K562 (cell line): ENCODE measurements around the gene DENND1A. TPM values are rescaled to one million over a fixed set of nuclear protein-coding genes. Genes with fewer than 3 reads are reported as not detected.
A peak's percentile ranks its signal among the peaks of the same experiment; 100 is the strongest.

Experiments used
- ATAC-seq: fragments of 200-7000 bp; cut with Tn5 transposase; 3 replicates; pipeline ENCODE4 v1.9.1; 2020; ENCODE audit warnings: moderate library complexity
- BruUV-seq: library from RNA; stranded (reverse); fragments of 400-500 nt; replicated peaks from 2 replicates; lab custom pipeline; 2021; lab: Mats Ljungman, UMichigan
- CTCF ChIA-PET: fragments of 300-600 bp; formaldehyde crosslinking; extraction: SDS; loops from one replicate; lab custom pipeline; 2021; ENCODE audit warnings: low intra/inter-chr PET ratio; lab: Yijun Ruan, JAX
- POLR2A ChIA-PET: fragments of 300-600, 350-650 bp; sonication (Branson Sonifier 250); formaldehyde crosslinking; extraction: SDS; loops from one replicate; lab custom pipeline; 2021; ENCODE audit warnings: antibody characterized with exemption, inconsistent platforms; lab: Yijun Ruan, JAX
- DNase-seq, 4 experiments: peaks; one replicate each; pipeline versions ENCODE4 v3.0.0 to v3.0.0-alpha.2; 2011 to 2018; ENCODE audit warnings: low spot score in 3 of 4, mixed read lengths in 3 of 4; ENCODE audit errors: extremely low read depth in 1 of 4
- FAIRE-seq: peaks from 2 replicates; lab custom pipeline; 2011; peaks lifted over from hg19 to GRCh38; lab: Jason Lieb, UNC
- H2AFZ ChIP-seq: 2 replicates; pipeline ENCODE4 v1.6.0; 2011; ENCODE audit warnings: low read depth, low read length, control low read depth, inconsistent platforms
- H3K27ac ChIP-seq: fragments of 200-600 bp; 3 replicates; pipeline ENCODE4 v1.8.0; 2011; ENCODE audit warnings: low read depth, mild to moderate bottlenecking, control low read depth, inconsistent platforms, low read length, moderate library complexity, mixed read lengths; ENCODE audit errors: extremely low read depth
- H3K27me3 ChIP-seq, 2 experiments: fragments of 300-600 bp in 1 of 2; 2 replicates in 1 of 2; 3 replicates in 1 of 2; pipeline versions ENCODE4 v1.6.0 to v1.8.0; 2011; ENCODE audit warnings: inconsistent platforms in 2 of 2, low read length in 2 of 2, mild to moderate bottlenecking in 1 of 2, mixed read lengths in 1 of 2, moderate library complexity in 1 of 2; ENCODE audit not compliant: control insufficient read depth in 2 of 2, insufficient read depth in 2 of 2
- H3K36me3 ChIP-seq: fragments of 300-600 bp; 3 replicates; pipeline ENCODE4 v1.8.0; 2011; ENCODE audit warnings: mild to moderate bottlenecking, low read length, inconsistent platforms; ENCODE audit not compliant: control insufficient read depth, insufficient read depth
- H3K4me1 ChIP-seq, 2 experiments: fragments of 200-600 bp in 1 of 2; replicated peaks in 1 of 2; 2 replicates in 1 of 2; 3 replicates in 1 of 2; pipeline versions ENCODE4 v1.5.1 to v1.8.0; 2011; ENCODE audit warnings: inconsistent platforms in 2 of 2, low read length in 2 of 2, mild to moderate bottlenecking in 1 of 2, mixed read lengths in 1 of 2, moderate library complexity in 1 of 2; ENCODE audit not compliant: control insufficient read depth in 2 of 2, insufficient read depth in 2 of 2
- H3K4me2 ChIP-seq: 2 replicates; pipeline ENCODE4 v1.6.1; 2011; ENCODE audit warnings: low read length, control low read depth, inconsistent platforms, mixed read lengths; ENCODE audit not compliant: insufficient read depth
- H3K4me3 ChIP-seq: fragments of 200-600 bp; sonication (generic), shearing (Covaris generic); 2 replicates; pipeline ENCODE4 v1.5.1; 2016; ENCODE audit warnings: control low read depth, inconsistent platforms
- H3K79me2 ChIP-seq: fragments of 200-600 bp; 3 replicates; pipeline ENCODE4 v1.8.0; 2011; ENCODE audit warnings: low read length, inconsistent platforms; ENCODE audit not compliant: control insufficient read depth, insufficient read depth
- H3K9ac ChIP-seq, 2 experiments: 2 replicates each; pipeline versions ENCODE4 v1.6.0 to v1.6.1; 2011; ENCODE audit warnings: low read depth in 2 of 2, low read length in 2 of 2, control low read depth in 1 of 2, inconsistent platforms in 1 of 2, mild to moderate bottlenecking in 1 of 2, mixed read lengths in 1 of 2; ENCODE audit not compliant: insufficient read depth in 1 of 2
- H3K9me1 ChIP-seq: one replicate; pipeline ENCODE4 v1.6.0; 2011; ENCODE audit warnings: inconsistent platforms, mild to moderate bottlenecking, low read length, moderate library complexity; ENCODE audit not compliant: control insufficient read depth, insufficient read depth
- H3K9me3 ChIP-seq: replicated peaks from 2 replicates; pipeline ENCODE4 v1.5.1; 2011; ENCODE audit warnings: low read depth, low read length, inconsistent platforms; ENCODE audit not compliant: control insufficient read depth, insufficient read depth
- H4K20me1 ChIP-seq: replicated peaks from 2 replicates; pipeline ENCODE4 v1.6.1; 2011; ENCODE audit warnings: low read length, inconsistent platforms, mixed read lengths; ENCODE audit not compliant: control insufficient read depth, insufficient read depth
- ARID1B ChIP-seq: fragments of 450-650 bp; IDR thresholded peaks from 2 replicates; pipeline ENCODE4 v1.6.1; 2016; ENCODE audit warnings: antibody characterized with exemption, mild to moderate bottlenecking, inconsistent platforms
- CSDE1 ChIP-seq, 2 experiments: fragments of 450-650 bp; IDR thresholded peaks; 2 replicates each; pipeline ENCODE4 v1.6.1; 2016; ENCODE audit warnings: mild to moderate bottlenecking in 1 of 2
- EWSR1 ChIP-seq: fragments of 450-650 bp; IDR thresholded peaks from 2 replicates; pipeline ENCODE4 v1.6.1; 2018; ENCODE audit warnings: borderline replicate concordance, mild to moderate bottlenecking, low read depth, moderate library complexity; ENCODE audit not compliant: partially characterized antibody
- HDAC8 ChIP-seq: fragments of 450-650 bp; IDR thresholded peaks from 2 replicates; pipeline ENCODE4 v1.6.1; 2016; ENCODE audit warnings: mild to moderate bottlenecking, missing genetic modification characterization, moderate library complexity, missing compliant biosample characterization
- SUPT5H ChIP-seq: fragments of 450-650 bp; IDR thresholded peaks from 2 replicates; pipeline ENCODE4 v1.6.1; 2016
- THRAP3 ChIP-seq: fragments of 450-650 bp; IDR thresholded peaks from 2 replicates; pipeline ENCODE4 v1.6.1; 2016; ENCODE audit warnings: mild to moderate bottlenecking, inconsistent platforms, borderline replicate concordance
- ZNF384 ChIP-seq: IDR thresholded peaks from 2 replicates; pipeline ENCODE4 v1.6.1; 2012; ENCODE audit warnings: low read depth, low read length, improper control_type of control experiment
- WGBS: fragments of 100-300 bp; shearing (Covaris generic); methylation state at CpG from one replicate; pipeline ENCODE4 v1.1.6; 2016; ENCODE audit warnings: low coverage, mixed read lengths; ENCODE audit not compliant: insufficient coverage; ENCODE audit errors: missing lambda C conversion rate; 5-methylcytosine and 5-hydroxymethylcytosine counted together
- in situ Hi-C: fragments of 300-500 bp; cut with MboI; formaldehyde crosslinking; loops from 4 replicates; pipeline ENCODE4 v1.15.0; 2018; ENCODE audit warnings: inconsistent platforms, mixed read lengths
- intact Hi-C: fragments of 100-400 bp; cut with micrococcal nuclease; formaldehyde crosslinking; loops from 2 replicates; pipeline ENCODE4 v1.14.2; 2022
- polyA plus RNA-seq, 8 experiments: library from polyadenylated mRNA; depleted of rRNA in 4 of 8; stranded (reverse) in 5 of 8; unstranded in 3 of 8; fragments of >200 nt; fragmentation: Nextera tagmentation in 2 of 8; fragmentation: Illumina TruSeq in 1 of 8; extraction: Ambion mirVana in 2 of 8; extraction: Trizol in 1 of 8; gene quantifications; 2 replicates each; pipeline versions ENCODE4 v1.2.1 to v1.2.3, GENCODE V29; 2011 to 2014; ENCODE audit warnings: inconsistent platforms in 1 of 8, missing spikeins in 1 of 8
- total RNA-seq, 7 experiments: library from RNA; depleted of rRNA in 6 of 7; stranded (reverse); fragments of >200 nt in 6 of 7; fragmentation: Illumina TruSeq in 2 of 7; extraction: Trizol in 2 of 7; gene quantifications; 2 replicates each; pipeline versions ENCODE4 v1.2.1 to v1.2.3, GENCODE V29; 2011 to 2021; ENCODE audit warnings: low replicate concordance in 1 of 7
- TF ChIP-seq, protein P1 (sequence below), 2 experiments: fragments of 200-800 bp in 1 of 2; sonication (Bioruptor generic) in 1 of 2; sonication (generic) in 1 of 2; formaldehyde crosslinking in 1 of 2; IDR thresholded peaks in 1 of 2; conservative IDR thresholded peaks in 1 of 2; 2 replicates each; pipeline versions ENCODE4 v1.5.0 to v1.6.1; 2016 to 2020; ENCODE audit warnings: missing compliant biosample characterization in 1 of 2, missing genetic modification characterization in 1 of 2, missing genetic modification reagents in 1 of 2

DENND1A gene
- total and polyA plus RNA-seq, 9 of the 15 experiments (the other 6 are each of a cell fraction or from before 2014, with no cell fraction given), result 7.6 to 29.5 (median 15.7) TPM

DNA sequence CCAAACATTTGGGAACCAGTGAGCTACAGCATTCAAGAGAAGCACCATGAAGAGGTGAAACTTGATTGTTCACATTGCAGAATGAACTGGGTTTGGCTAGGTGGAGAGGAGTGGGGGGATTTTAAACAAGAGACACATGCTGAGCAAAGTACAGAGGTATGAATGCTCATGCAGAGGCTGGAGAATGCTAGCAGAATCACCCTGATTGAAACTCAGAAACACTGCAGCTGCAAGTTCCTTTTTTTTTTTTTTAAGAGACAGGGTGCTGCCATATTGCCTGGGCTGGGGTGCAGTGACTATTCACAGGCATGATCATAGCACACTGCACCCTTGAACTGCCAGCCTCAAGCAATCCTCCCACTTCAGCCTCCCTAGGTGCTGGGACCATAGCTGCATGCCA lies 35.1 kb downstream of the DENND1A start:
- no TSS peak for BruUV-seq
- no peak for FAIRE-seq
- ATAC-seq, result no peak

DNA sequence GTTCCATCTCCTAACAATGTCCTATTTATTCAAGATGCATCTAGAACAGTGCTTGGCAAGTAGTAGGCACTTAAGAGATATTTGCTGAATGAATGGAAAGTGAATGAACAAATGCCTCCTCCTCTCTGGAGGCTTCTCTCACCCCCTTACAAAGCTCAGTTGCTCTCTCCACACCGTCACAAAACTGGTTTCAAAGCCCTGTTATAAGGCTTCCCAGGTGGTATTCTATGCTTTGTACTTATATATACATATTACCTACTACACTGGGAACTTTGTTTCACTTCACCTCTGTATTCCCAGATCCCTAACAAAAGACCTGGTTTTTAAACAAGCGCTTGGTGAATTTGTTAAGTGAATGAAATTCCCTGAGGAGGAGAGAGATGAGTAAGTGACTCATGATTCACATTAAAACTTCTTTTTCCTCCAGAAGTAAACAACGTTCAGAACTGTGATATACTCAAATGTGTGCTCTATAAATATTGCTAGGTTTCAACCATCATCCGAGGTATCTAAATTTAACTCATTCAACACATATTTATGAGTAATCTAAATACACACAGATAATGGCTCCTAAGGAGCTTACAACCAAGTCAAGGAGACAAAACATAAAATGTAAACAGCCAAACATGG lies 36.0 kb downstream of the DENND1A start:
- FAIRE-seq (no peak), ATAC-seq (no peak), DNase-seq (no peak)
- Histone ChIP-seq H3K79me2 (peaks cover 13% of the 10 kb centered on the region; the same call in 1 of the 3 replicates), H3K27me3 (no peaks in the 10 kb centered on the region), H3K27ac (no peak overlapping the region), H3K9me1 (no peaks in the 10 kb centered on the region), H3K4me3 (no peak overlapping the region), H2AFZ (no peak overlapping the region), H4K20me1 (0 out of 2 replicates have a peak, but pooled peaks cover 8% of the 10 kb centered on the region), H3K9ac (no peak overlapping the region), H3K9me3 (no peaks in the 10 kb centered on the region), H3K4me2 (no peak overlapping the region), H3K4me1 (no peaks in the 10 kb centered on the region), H3K36me3 (no peaks in the 10 kb centered on the region; the same call in 2 of the 3 replicates)
- in situ Hi-C loops (no loop called here), intact Hi-C loops (no loop called here)
- ChIA-PET CTCF (no interaction called here), POLR2A (interaction anchor here (0.7 to 1.3 kb wide), 2 partner anchors 8 to 420 kb away, joined by 3 to 4 read pairs; no protein-coding TSS in a partner anchor)
- WGBS, result 49% methylated on average over 4 of the region's 4 CpGs
- TF ChIP-seq, protein P1, sequence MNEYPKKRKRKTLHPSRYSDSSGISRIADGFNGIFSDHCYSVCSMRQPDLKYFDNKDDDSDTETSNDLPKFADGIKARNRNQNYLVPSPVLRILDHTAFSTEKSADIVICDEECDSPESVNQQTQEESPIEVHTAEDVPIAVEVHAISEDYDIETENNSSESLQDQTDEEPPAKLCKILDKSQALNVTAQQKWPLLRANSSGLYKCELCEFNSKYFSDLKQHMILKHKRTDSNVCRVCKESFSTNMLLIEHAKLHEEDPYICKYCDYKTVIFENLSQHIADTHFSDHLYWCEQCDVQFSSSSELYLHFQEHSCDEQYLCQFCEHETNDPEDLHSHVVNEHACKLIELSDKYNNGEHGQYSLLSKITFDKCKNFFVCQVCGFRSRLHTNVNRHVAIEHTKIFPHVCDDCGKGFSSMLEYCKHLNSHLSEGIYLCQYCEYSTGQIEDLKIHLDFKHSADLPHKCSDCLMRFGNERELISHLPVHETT (CRISPR knock-in tag; conservative IDR thresholded peaks at IDR 0.05 in 1 of 2, IDR thresholded peaks at IDR 0.05 in 1 of 2), result no peak
- TF ChIP-seq ARID1B, result no peak
- TF ChIP-seq THRAP3, result no peak
- TF ChIP-seq HDAC8, result no peak
- no peak for TF ChIP-seq EWSR1
- no peak for TF ChIP-seq SUPT5H
- no TSS peak for BruUV-seq

More for the DNA sequence above, 35.1 kb downstream of the DENND1A start:
- peaks cover 16% of the 10 kb centered on the region; the same call in 2 of the 3 replicates for H3K79me2 ChIP-seq
- 0 out of 2 replicates have a peak, but pooled peaks cover 8% of the 10 kb centered on the region for H4K20me1 ChIP-seq
- H3K4me2 ChIP-seq, result no peak overlapping the region
- H3K4me3 ChIP-seq, result no peak overlapping the region
- no peaks in the 10 kb centered on the region for H3K27me3 ChIP-seq
- no peaks in the 10 kb centered on the region; the same call in 2 of the 3 replicates for H3K36me3 ChIP-seq
- H2AFZ ChIP-seq, result no peak overlapping the region
- intact Hi-C loops, result no loop called here
- ChIA-PET CTCF (no interaction called here), POLR2A (interaction anchor here (1.3 kb wide), 1 partner anchor 9 kb away, joined by 4 read pairs; no protein-coding TSS in a partner anchor)
- H3K27ac ChIP-seq, result no peak overlapping the region
- TF ChIP-seq CSDE1 (IDR thresholded peaks at IDR 0.05), result no peak
- 0 out of 2 replicates have a peak, but pooled peaks have one; percentile 25 for TF ChIP-seq ZNF384
- no peak overlapping the region for H3K9ac ChIP-seq
- H3K4me1 ChIP-seq, result no peaks in the 10 kb centered on the region
- H3K9me1 ChIP-seq, result no peaks in the 10 kb centered on the region
- H3K9me3 ChIP-seq, result no peaks in the 10 kb centered on the region
- in situ Hi-C loops, result no loop called here
- no peak for DNase-seq
